SK-N-SH (cell line): ENCODE data around the gene STX16. TPM values are rescaled to one million over a fixed set of nuclear protein-coding genes. Genes with fewer than 3 reads are reported as not detected.

Experiments
- CTCF ChIA-PET: fragments of 300-600, 350-600 bp; formaldehyde crosslinking; extraction: SDS; loops from one replicate; lab custom pipeline; 2021; lab: Yijun Ruan, JAX
- POLR2A ChIA-PET: fragments of 350-600 bp; sonication (Branson Sonifier 250); formaldehyde crosslinking; extraction: SDS; loops from one replicate; lab custom pipeline; 2020; ENCODE audit warnings: antibody characterized with exemption, inconsistent platforms; lab: Yijun Ruan, JAX
- DNase-seq: peaks from one replicate; pipeline ENCODE4 v3.0.0; 2012
- H2AFZ ChIP-seq: fragments of 200-600 bp; sonication (generic); 2 replicates; pipeline ENCODE4 v1.8.1; 2016; ENCODE audit warnings: antibody characterized with exemption, mild to moderate bottlenecking, low read depth
- H3F3A ChIP-seq: fragments of 200-600 bp; sonication (generic); replicated peaks from 2 replicates; pipeline ENCODE3; 2016; ENCODE audit warnings: antibody characterized with exemption, mild to moderate bottlenecking; ENCODE audit not compliant: insufficient read depth
- H3K27ac ChIP-seq, 2 experiments: fragments of 200-500 bp in 1 of 2; fragments of 200-600 bp in 1 of 2; sonication (Bioruptor generic) in 1 of 2; sonication (generic), shearing (Covaris generic) in 1 of 2; 2 replicates each; pipeline versions ENCODE4 v1.5.1 to v1.6.1; 2014 to 2016; ENCODE audit warnings: low read depth in 2 of 2, inconsistent platforms in 1 of 2, low read length in 1 of 2, mild to moderate bottlenecking in 1 of 2, mixed read lengths in 1 of 2
- H3K27me3 ChIP-seq: fragments of 200-600 bp; sonication (generic), shearing (Covaris generic); 2 replicates; pipeline ENCODE4 v1.6.1; 2016; ENCODE audit warnings: mixed run types; ENCODE audit not compliant: insufficient read depth
- H3K36me3 ChIP-seq, 2 experiments: fragments of 200-500 bp in 1 of 2; fragments of 200-600 bp in 1 of 2; sonication (Bioruptor generic) in 1 of 2; sonication (generic) in 1 of 2; replicated peaks in 1 of 2; 2 replicates each; pipeline versions ENCODE3 to v1.5.1; 2014 to 2016; ENCODE audit warnings: low read length in 1 of 2, mild to moderate bottlenecking in 1 of 2; ENCODE audit not compliant: insufficient read depth in 2 of 2, control insufficient read depth in 1 of 2
- H3K4me1 ChIP-seq, 2 experiments: fragments of 200-500 bp in 1 of 2; fragments of 200-600 bp in 1 of 2; sonication (Bioruptor generic) in 1 of 2; sonication (generic), shearing (Covaris generic) in 1 of 2; 2 replicates each; pipeline versions ENCODE4 v1.5.1 to v1.6.1; 2014 to 2016; ENCODE audit warnings: low read depth in 1 of 2, low read length in 1 of 2, mixed run types in 1 of 2; ENCODE audit not compliant: insufficient read depth in 2 of 2, control insufficient read depth in 1 of 2
- H3K4me2 ChIP-seq: fragments of 200-600 bp; sonication (generic), shearing (Covaris generic); 2 replicates; pipeline ENCODE4 v1.6.1; 2017; ENCODE audit warnings: mixed run types
- H3K4me3 ChIP-seq, 2 experiments: fragments of 200-500 bp in 1 of 2; fragments of 200-600 bp in 1 of 2; sonication (Bioruptor generic) in 1 of 2; sonication (generic), shearing (Covaris generic) in 1 of 2; 2 replicates each; pipeline versions ENCODE4 v1.5.1 to v1.8.1; 2014 to 2016; ENCODE audit warnings: low read depth in 2 of 2, inconsistent platforms in 1 of 2, low read length in 1 of 2, mild to moderate bottlenecking in 1 of 2, mixed read lengths in 1 of 2, moderate library complexity in 1 of 2
- H3K79me2 ChIP-seq: fragments of 200-600 bp; sonication (generic); 2 replicates; pipeline ENCODE4 v1.8.1; 2017; ENCODE audit warnings: mild to moderate bottlenecking; ENCODE audit not compliant: insufficient read depth
- H3K9ac ChIP-seq: fragments of 200-600 bp; sonication (generic); 2 replicates; pipeline ENCODE4 v1.6.1; 2017; ENCODE audit warnings: mixed run types
- H3K9me2 ChIP-seq: fragments of 200-600 bp; sonication (generic); 2 replicates; pipeline ENCODE4 v1.6.1; 2017; ENCODE audit warnings: mixed run types
- H3K9me3 ChIP-seq: fragments of 200-600 bp; sonication (generic); 2 replicates; pipeline ENCODE4 v1.6.1; 2017; ENCODE audit warnings: mixed run types, mild to moderate bottlenecking, moderate library complexity
- H4K20me1 ChIP-seq: fragments of 200-600 bp; sonication (generic); 2 replicates; pipeline ENCODE4 v1.6.1; 2017; ENCODE audit warnings: mild to moderate bottlenecking, mixed run types; ENCODE audit not compliant: insufficient read depth
- CTCF ChIP-seq: fragments of 200-600 bp; sonication (generic); IDR thresholded peaks from 2 replicates; pipeline ENCODE4 v1.6.1; 2017; ENCODE audit warnings: antibody characterized with exemption, mild to moderate bottlenecking, moderate library complexity
- EP300 ChIP-seq, 2 experiments: IDR thresholded peaks; 2 replicates each; pipeline versions ENCODE4 v1.4.0 to v1.6.1; 2012; ENCODE audit warnings: borderline replicate concordance in 1 of 2, low read depth in 1 of 2, low read length in 1 of 2
- FOXJ3 ChIP-seq: sonication (generic); formaldehyde crosslinking; IDR thresholded peaks from 2 replicates; pipeline ENCODE4 v1.5.1; 2020; ENCODE audit warnings: mild to moderate bottlenecking, missing genetic modification reagents
- JUND ChIP-seq: IDR thresholded peaks from 2 replicates; pipeline ENCODE4 v1.4.0; 2012
- MAX ChIP-seq: IDR thresholded peaks from 2 replicates; pipeline ENCODE4 v1.4.0; 2012; ENCODE audit warnings: low read depth
- SIN3A ChIP-seq: IDR thresholded peaks from 2 replicates; pipeline ENCODE4 v1.6.1; 2012; ENCODE audit warnings: low read depth, mild to moderate bottlenecking, low read length, moderate library complexity, borderline replicate concordance
- TAF1 ChIP-seq: IDR thresholded peaks from 2 replicates; pipeline ENCODE4 v1.6.1; 2012; ENCODE audit warnings: low read depth, mild to moderate bottlenecking, low read length, moderate library complexity, borderline replicate concordance
- TCF12 ChIP-seq: IDR thresholded peaks from 2 replicates; pipeline ENCODE4 v1.4.0; 2012
- YY1 ChIP-seq: IDR thresholded peaks from 2 replicates; pipeline ENCODE4 v1.4.0; 2012; ENCODE audit warnings: low read depth, mild to moderate bottlenecking
- ZBTB33 ChIP-seq: IDR thresholded peaks from 2 replicates; pipeline ENCODE4 v1.4.0; 2012; ENCODE audit warnings: low read depth, borderline replicate concordance
- WGBS: methylation state at CpG from one replicate; pipeline ENCODE4 v1.1.6; 2017; ENCODE audit warnings: low lambda C conversion rate; 5-methylcytosine and 5-hydroxymethylcytosine counted together
- polyA plus RNA-seq, 3 experiments: library from polyadenylated mRNA; depleted of rRNA; stranded (reverse); fragments of >200 nt; gene quantifications; 2 replicates each; pipeline ENCODE4 v1.2.3, GENCODE V29; 2012

The STX16 gene
- polyA plus RNA-seq, 1 of the 3 experiments (the other 2 are of a cell fraction), result 63.8 TPM

DNA sequence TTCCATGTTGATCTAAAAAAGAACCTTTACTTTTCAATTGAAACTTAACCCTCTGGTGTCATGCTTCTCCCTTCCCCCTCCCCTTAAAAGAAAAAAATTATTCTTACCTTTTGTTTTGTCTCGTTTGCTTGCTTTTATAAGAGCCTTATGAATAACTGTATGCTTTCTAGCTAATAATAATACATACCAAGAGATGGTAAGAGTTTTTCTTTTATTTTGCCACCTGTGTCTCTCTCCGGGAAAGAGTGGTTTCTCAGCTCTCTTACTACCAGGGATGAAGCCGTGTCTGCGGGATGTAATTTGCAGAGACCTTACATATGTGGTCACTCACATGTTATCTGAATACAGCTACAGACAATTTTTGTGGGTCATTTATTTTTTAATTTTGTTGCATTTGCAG lies 7.7 kb downstream of the STX16 start (continued):
- TF ChIP-seq CTCF (no peak), FOXJ3 (no peak), MAX (no peak), ZBTB33 (no peak)
- TF ChIP-seq, all 33 proteins: peak for 0

GRCh38 chr20:58659841-58660240 lies 8.8 kb downstream of the STX16 start:
- no peaks in the 10 kb centered on the region for H3F3A ChIP-seq
- H3K27ac ChIP-seq, result 0 out of 4 replicates have a peak overlapping the region, but pooled peaks of 1 of the 2 experiments have one; percentile 5
- H3K9ac ChIP-seq, result no peak overlapping the region
- H3K9me2 ChIP-seq, result no peaks in the 10 kb centered on the region
- peaks cover 23 to 26% of the 10 kb centered on the region in 2 experiments; a peak in 3 of 4 replicates for H3K4me1 ChIP-seq
- CTCF ChIA-PET, result interaction anchor here (0.9 to 2.8 kb wide), 4 partner anchors 9 to 796 kb away, joined by 3 to 12 read pairs (median 7); partner anchors contain the start of gene STX16
- H3K27me3 ChIP-seq, result no peaks in the 10 kb centered on the region
- H3K4me2 ChIP-seq, result 0 out of 2 replicates have a peak overlapping the region, but pooled peaks have one; percentile 93
- H3K36me3 ChIP-seq, result peaks cover 30 to 61% of the 10 kb centered on the region in 2 experiments
- no peak overlapping the region for H3K4me3 ChIP-seq
- H4K20me1 ChIP-seq, result peaks cover under 1% of the 10 kb centered on the region; the same call in 1 of the 2 replicates
- 79% methylated on average over 2 of the region's 3 CpGs for WGBS
- no peak for DNase-seq
- H2AFZ ChIP-seq, result no peak overlapping the region
- POLR2A ChIA-PET, result no interaction called here
- H3K79me2 ChIP-seq, result peaks cover 100% of the 10 kb centered on the region
- H3K9me3 ChIP-seq, result no peaks in the 10 kb centered on the region
- TF ChIP-seq TAF1, result no peak
- no peak for TF ChIP-seq SIN3A
- no peak for TF ChIP-seq EP300 (IDR thresholded peaks at IDR 0.05; ENCODE audit: borderline replicate concordance in 1 of 2, low read depth in 1 of 2, low read length in 1 of 2)
- no peak for TF ChIP-seq TCF12
- TF ChIP-seq YY1, result no peak
- no peak for TF ChIP-seq FOXJ3
- no peak for TF ChIP-seq JUND
